ENCODE data around the gene DCLK3. TPM values are rescaled to one million over a fixed set of nuclear protein-coding genes. Genes with fewer than 3 reads are reported as not detected.

The DCLK3 gene
- total RNA-seq, 1 donor from 2014 or later = 0.41 TPM

DNA sequence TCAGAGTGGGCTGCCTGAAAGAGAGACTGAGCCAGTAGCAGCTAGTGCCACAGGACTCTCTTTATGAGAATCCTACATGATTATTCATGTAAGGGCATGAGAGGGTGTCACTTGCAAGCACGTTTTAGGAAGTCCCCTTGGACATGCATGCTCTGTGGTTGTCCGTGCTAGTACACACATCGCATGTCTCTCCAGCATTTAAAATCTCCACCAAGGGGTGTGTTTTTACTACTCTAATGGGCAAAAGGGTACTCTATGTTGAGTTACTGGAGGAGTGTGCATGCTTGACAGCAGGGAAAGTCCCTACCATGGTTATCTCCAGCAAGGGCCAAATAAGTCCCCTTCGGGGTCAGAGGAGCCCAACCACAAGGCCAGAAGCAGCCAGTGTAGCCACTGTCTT is 70.7 kb downstream of the DCLK3 start:
- no peak for DNase-seq (ENCODE audit: missing footprints)
- no peak for ATAC-seq
- intact Hi-C loops (cut with DNase I) = no loop called here

DNA sequence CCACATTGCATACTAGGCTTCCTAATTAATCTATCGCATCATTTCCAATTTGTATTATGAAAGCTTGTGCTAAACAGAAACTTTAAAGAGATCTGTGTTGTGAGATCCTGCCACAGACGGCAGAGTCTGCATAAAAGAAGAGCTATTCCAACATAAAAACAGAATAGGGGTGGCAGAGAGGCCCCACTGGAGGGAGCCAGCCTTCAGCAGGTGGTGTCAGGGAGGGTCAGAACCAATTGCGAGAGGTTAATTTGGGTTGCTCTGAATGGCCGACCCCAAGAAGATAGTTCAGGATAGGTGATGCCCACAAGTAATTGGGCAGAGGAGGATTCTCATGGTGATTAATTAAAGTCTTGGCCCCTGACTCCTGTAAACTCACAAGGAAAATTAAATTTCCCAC is 74.8 kb downstream of the DCLK3 start:
- no peak for DNase-seq (ENCODE audit: missing footprints)
- intact Hi-C loops (cut with DNase I) = no loop called here
- ATAC-seq = no peak

DNA sequence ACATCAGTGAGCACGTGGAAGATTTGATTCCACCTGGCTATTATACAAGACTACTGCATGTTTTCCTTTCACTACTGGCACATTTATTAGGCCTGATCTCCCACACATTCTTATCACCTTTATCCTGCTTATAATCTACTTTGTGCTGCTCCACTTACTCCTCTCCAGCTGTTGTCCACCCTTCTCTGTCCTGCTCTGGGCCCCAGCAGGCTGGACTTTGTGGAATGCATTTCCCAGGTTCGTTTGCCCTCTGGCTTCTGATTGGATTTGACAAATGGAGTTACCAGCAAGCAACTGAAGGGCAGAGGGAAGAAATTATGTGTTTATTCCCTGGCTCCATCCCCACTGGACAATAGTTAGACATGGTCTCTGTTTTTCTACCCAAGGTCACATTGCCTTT is 75.5 kb downstream of the DCLK3 start:
- ATAC-seq (no peak), DNase-seq (ENCODE audit: missing footprints) (no peak)
- intact Hi-C loops (cut with DNase I) = no loop called here

DNA sequence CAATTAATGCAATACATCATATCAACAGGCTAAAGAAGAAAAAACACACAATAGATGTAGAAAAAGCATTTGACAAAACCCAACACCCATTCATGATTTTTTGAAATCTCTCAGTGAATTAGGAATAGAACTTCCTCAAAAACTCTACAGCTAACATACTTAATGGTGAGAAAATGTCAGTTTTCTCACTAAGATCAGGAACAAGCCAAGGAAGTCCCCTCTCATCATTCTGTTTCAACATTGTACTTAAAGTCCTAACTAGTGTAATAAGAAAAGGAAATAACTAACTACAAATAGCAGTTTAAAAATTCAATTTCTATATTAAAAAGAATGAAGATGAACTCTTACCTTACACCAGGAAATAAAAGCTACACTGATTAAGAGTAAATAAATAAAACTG is 77.8 kb downstream of the DCLK3 start:
- intact Hi-C loops (cut with DNase I) = no loop called here
- no peak for ATAC-seq
- no peak for DNase-seq (ENCODE audit: missing footprints)

DNA sequence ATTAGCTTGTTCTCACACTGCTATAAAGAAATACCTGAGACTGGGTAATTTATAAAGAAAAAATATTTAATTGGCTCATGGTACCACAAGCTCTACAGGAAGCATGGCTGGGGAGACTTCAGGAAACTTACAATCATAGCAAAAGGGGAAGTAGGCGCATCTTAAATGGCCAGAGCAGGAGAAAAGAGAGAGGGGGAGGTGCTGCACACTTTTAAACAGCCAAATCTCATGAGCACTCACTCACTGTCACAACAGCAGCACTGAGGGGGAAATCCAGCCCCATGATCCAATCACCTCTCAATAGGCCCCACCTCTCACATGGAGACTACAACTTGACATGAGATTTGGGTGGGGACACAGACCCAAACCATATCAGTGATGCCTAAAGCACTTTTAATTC is 82.5 kb downstream of the DCLK3 start:
- ATAC-seq = no peak
- DNase-seq (ENCODE audit: missing footprints) = no peak
- intact Hi-C loops (cut with DNase I) = no loop called here

DNA sequence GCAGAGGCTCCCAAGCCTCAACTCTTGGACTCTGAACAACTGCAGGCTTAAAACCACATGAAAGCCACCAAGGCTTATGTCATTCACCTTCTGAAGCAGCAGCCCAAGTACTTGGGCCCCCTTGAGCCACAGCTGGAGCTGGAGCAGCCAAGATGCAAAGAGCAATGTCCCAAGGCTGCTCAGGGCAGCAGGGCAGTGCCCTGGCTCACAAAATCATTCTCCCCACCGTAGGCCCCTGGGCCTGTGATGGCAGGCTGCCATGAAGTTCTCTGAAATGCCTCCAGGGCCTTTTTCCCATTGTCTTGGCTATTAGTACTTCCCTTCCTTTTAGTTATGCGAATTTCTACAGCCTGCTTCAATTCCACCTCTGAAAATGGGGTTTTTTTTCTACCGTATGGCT is 83.4 kb downstream of the DCLK3 start:
- ATAC-seq = no peak
- intact Hi-C loops (cut with DNase I) = no loop called here
- DNase-seq (ENCODE audit: missing footprints) = no peak

DNA sequence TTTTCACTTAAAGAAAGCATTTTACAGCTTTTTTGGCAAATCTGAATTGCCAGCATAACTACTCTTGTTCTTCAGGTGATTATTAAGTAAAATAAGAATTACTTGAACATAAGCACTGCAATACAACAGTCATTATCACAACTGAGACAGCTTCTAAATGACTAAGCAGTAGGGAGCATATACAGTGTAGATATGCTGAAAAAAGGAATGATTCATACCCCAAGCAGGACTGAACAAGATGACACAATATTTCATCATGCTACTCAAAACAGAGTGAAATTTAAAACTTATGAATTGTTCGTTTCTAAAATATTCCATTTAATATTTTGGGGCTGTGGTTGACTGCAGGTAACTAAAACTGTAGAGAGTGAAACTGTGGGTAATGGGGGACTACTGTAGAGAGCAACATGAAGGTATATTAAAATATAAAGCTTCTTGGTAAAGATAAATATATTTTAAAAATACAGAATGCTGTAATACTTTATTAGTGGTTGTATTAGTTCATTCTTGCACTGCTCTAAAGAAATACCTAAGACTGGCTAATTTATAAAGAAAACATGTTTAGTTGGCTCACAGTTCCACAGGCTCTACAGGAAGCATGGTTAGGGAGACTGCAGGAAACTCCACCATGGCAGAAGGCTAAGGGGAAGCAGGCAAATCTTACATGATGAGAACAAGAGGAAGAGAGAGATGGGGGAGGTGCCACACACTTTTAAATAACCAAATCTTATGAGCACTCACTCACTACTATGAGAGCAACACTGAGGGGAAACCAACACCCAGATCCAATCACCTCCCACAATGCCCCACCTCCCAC is 84.8 kb downstream of the DCLK3 start:
- no peak for DNase-seq (ENCODE audit: missing footprints)
- no peak for ATAC-seq
- intact Hi-C loops (cut with DNase I) = no loop called here

DNA sequence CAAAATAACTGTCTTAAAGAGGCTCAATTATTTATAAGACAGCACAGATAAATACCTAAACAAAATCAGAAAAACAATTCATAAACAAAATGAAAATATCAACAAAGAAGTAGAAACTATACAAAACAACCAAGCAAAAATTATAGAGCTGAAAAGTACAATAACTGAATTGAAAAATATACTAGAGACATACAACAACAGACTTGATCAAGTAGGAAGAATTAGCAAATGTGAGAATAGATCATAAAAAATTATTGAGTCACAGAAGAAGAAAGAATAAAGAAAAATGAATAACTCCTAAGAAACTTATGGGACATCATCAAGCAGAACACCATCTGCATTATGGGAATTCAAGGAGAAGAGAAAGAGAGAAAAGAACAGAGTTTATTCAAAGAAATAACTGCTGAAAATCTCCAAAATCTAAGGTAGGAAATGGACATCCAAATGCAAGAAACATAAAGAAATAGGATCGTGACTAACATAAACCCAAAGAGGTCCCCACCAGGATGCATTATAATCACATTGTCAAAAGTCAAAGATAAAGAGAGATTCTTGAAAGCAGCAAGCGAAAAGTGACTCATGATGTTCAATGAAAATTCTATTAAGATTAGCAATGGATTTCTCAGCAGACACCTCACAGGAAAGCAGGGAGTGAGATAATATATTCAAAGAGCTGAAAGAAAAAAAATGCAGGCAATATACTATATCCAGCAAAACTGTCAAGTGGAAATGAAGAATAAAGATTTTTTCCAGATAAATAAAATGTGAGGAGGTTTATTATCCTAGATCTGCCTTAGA is 85.9 kb downstream of the DCLK3 start:
- no peak for ATAC-seq
- intact Hi-C loops (cut with DNase I) = no loop called here

DNA sequence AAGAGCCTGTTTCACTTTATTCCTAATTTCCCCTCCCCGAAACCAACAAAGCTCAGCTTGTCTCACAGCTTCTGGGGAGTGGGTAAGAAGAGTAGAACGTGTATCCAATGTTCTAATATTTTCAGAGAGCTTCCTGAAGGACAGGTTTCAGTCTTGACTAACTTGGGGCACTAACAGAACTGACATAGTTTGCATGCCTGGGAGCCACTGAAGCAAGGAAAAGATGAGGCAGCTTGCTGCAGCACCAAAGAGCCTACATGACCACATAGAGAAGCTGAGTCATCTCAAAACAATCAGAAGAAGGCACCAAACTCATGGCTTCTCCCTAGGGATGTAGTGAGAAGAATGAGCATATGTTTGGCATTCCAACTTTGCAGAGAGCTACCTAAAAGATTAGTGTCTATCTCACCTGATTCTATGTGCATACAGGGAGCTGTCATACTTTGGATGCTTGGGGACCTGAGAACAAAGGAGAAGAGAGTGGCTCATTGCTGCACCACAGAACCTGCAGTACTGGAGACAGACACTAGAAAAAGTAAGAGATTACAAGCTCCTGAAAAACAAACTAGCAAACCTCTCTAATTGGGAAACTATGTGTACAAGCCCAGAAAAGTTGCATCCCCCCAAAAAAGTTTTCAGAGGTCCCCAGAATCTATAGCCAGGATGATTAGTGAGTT is 86.9 kb downstream of the DCLK3 start:
- no peak for DNase-seq (ENCODE audit: missing footprints)
- intact Hi-C loops (cut with DNase I) = no loop called here
- no peak for ATAC-seq

More for the DNA sequence above, 85.9 kb downstream of the DCLK3 start:
- DNase-seq (ENCODE audit: missing footprints) = no peak

DNA sequence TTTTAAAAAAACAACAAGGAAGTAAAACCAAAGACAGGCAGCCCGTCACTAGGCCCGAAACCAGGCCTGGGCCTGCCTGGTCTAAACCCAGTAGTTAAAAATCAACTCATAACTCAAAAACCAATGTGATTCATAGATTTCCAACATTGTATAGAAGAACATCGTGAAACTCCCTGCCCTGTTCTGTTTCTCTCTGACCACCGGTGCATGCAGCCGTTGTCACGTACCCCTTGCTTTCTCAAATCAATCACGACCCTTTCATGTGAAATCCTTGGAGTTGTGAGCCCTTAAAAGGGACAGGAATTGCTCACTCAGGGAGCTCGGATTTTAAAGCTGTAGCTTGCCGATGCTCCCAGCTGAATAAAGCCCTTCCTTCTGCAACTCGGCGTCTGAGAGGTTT is 89.5 kb downstream of the DCLK3 start:
- ATAC-seq (no peak), DNase-seq (ENCODE audit: missing footprints) (no peak)
- intact Hi-C loops (cut with DNase I) = no loop called here

DNA sequence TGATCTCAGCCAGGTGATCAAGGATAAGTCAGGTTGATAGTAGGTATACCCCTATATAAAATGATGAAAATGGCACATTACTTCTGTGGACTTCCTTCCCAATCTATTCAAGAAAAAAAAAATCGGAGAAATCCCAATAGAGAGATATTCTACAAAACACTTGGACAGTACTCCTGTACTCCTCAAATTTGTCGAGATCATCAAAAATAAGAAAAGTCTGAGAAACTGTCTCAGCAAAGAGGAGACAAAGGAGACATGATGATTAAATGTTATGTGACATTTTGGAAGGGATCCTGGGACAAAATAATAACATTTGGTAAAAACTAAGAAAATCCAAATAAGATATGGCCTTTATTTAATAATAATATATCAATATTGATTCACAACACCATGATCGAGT is 94.6 kb downstream of the DCLK3 start:
- no peak for ATAC-seq
- intact Hi-C loops (cut with DNase I) = no loop called here
- no peak for DNase-seq (ENCODE audit: missing footprints)

DNA sequence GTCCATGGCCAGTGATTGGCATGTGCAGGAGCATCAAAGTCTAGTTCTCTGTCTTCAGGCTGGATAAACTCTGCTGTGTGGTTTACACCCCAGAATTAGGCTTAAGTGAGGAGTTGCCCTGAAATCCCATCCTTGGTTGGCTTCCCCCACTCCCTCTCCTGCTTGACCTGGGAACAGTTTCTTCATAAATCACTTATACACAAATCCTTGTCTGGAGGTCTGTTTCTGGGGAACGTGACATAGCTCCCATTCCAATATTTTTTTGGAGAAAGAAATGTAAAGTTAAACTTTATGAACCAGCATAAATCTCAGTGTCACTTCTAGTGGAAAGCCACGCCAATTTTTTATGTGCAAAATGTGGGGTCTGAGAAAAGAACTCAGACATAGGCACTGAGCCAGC is 98.2 kb downstream of the DCLK3 start:
- DNase-seq (ENCODE audit: missing footprints) = no peak
- no peak for ATAC-seq
- intact Hi-C loops (cut with DNase I) = no loop called here

DNA sequence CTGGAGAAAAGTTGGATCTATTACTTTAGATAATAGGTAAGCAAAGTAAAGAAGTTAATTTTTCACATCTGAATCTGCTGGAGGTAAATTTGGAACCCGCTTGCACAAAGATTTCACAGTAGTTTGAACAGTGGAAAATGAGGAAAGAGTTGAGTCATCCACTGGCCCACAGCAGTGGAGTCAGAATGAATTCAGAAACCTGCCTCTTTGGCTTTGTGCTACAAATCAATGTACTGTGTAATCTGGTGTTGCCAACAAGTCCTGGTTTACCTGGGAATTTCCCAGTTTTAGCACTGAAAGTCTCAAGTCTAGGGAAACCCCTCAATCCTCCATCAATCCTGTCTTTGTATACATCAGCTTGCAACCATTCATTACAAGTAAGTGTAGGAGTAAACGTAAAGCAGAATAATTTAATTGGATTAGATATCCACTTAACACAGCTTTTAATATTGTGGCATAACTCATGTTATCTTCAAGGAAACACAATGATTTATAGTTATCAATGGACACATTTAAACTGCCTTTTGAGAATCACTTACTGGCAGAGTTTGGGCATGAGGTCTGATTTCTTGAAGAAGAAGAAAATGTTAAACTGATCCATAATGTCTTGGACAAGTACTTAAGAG is 100.6 kb downstream of the DCLK3 start:
- intact Hi-C loops (cut with DNase I) = no loop called here
- DNase-seq (ENCODE audit: missing footprints) (no peak), ATAC-seq (no peak)

DNA sequence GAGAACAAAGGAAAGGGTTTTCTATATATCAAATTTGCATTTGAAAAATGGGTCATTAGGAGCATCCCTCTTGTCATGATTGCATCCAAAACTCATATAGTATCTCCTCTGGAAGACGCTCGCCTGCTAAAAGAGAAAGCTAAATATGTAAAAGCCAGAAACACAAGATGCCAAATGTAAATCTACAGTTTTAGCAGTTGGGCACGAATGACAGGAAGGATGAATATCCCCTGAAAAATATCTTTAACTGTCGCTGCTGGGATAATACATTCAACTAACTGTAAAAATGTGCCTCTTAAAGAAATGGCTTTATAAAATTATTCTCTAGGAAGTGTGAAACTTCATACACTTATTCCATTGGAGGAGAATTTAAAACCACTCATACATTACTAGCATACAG is 101.7 kb downstream of the DCLK3 start:
- DNase-seq (ENCODE audit: missing footprints) = no peak
- intact Hi-C loops (cut with DNase I) = no loop called here
- ATAC-seq = no peak

Other genes with a start within 250 kb of the DCLK3 start
- gene TRANK1, start 180.5 kb upstream of the DCLK3 start, total RNA-seq = 5.7 TPM
- 19.8 TPM for gene EPM2AIP1, start 228.6 kb upstream of the DCLK3 start, total RNA-seq
- 49.3 TPM for gene MLH1, start 229.0 kb upstream of the DCLK3 start, total RNA-seq

Data from Right ventricle myocardium inferior (tissue), 1 donor.